ENCODE data around the gene CCIN. TPM values are rescaled to one million over a fixed set of nuclear protein-coding genes. Genes with fewer than 3 reads are reported as not detected.

CCIN gene
- total RNA-seq, 1 donor from 2014 or later: not detected

GRCh38 chr9:36190388-36191289 is 21.5 kb downstream of the CCIN start, which contains the start of gene CLTA:
Gene CLTA (plus strand): TSS chr9:36190921. CDS start chr9:36191057, 136 bp downstream.
- intact Hi-C loops (cut with DNase I): no loop called here
- Histone ChIP-seq H3K27me3 (no peaks in the 10 kb centered on the region), H3K27ac (peak within 1 kb of the TSS; percentile 90), H3K9me3 (no peaks in the 10 kb centered on the region), H3K4me3 (peak within 1 kb of the TSS; percentile 80 to 84), H3K4me1 (peaks cover 43% of the 10 kb centered on the region), H3K36me3 (no peaks in the 10 kb centered on the region)
- peak; percentile 99 for DNase-seq (ENCODE audit: extremely low spot score in 2 of 2)
- TF ChIP-seq POLR2A (IDR thresholded peaks at IDR 0.05): peak in 1 of 2 donors; percentile 67
- peak; percentile 39 to 70 (median 60) for TF ChIP-seq CTCF (IDR thresholded peaks at IDR 0.05)
- TF ChIP-seq POLR2AphosphoS5 (IDR thresholded peaks at IDR 0.05; ENCODE audit: insufficient read depth in 1 of 2, low read depth in 1 of 2): peak; percentile 94 to 97

GRCh38 chr9:36191290-36191645 is 22.1 kb downstream of the CCIN start:
- intact Hi-C loops (cut with DNase I): no loop called here
- no peak for DNase-seq (ENCODE audit: extremely low spot score in 2 of 2)
- H3K27me3 ChIP-seq: no peaks in the 10 kb centered on the region
- H3K36me3 ChIP-seq: no peaks in the 10 kb centered on the region
- H3K4me3 ChIP-seq: peak overlapping the region; percentile 80 to 84
- H3K4me1 ChIP-seq: peaks cover 43% of the 10 kb centered on the region
- peak overlapping the region; percentile 90 for H3K27ac ChIP-seq
- no peak for TF ChIP-seq CTCF (IDR thresholded peaks at IDR 0.05)
- TF ChIP-seq POLR2A (IDR thresholded peaks at IDR 0.05): no peak
- no peak for TF ChIP-seq POLR2AphosphoS5 (IDR thresholded peaks at IDR 0.05; ENCODE audit: insufficient read depth in 1 of 2, low read depth in 1 of 2)
- H3K9me3 ChIP-seq: no peaks in the 10 kb centered on the region

GRCh38 chr9:36191686-36192085 is 22.5 kb downstream of the CCIN start:
- H3K4me1 ChIP-seq: peaks cover 43% of the 10 kb centered on the region
- no peaks in the 10 kb centered on the region for H3K36me3 ChIP-seq
- no peaks in the 10 kb centered on the region for H3K27me3 ChIP-seq
- intact Hi-C loops (cut with DNase I): no loop called here
- peak overlapping the region; percentile 90 for H3K27ac ChIP-seq
- no peak for TF ChIP-seq POLR2AphosphoS5 (IDR thresholded peaks at IDR 0.05; ENCODE audit: insufficient read depth in 1 of 2, low read depth in 1 of 2)
- TF ChIP-seq POLR2A (IDR thresholded peaks at IDR 0.05): no peak
- peak overlapping the region; percentile 80 to 84 for H3K4me3 ChIP-seq
- no peaks in the 10 kb centered on the region for H3K9me3 ChIP-seq
- DNase-seq (ENCODE audit: extremely low spot score in 2 of 2): no peak

- H3K36me3 ChIP-seq: no peaks in the 10 kb centered on the region
- H3K9me3 ChIP-seq: no peaks in the 10 kb centered on the region
- H3K4me3 ChIP-seq: peak overlapping the region; percentile 80 to 84
- H3K27me3 ChIP-seq: no peaks in the 10 kb centered on the region
- intact Hi-C loops (cut with DNase I): no loop called here
- no peak for DNase-seq (ENCODE audit: extremely low spot score in 2 of 2)
- H3K27ac ChIP-seq: peak overlapping the region; percentile 90
- peaks cover 43% of the 10 kb centered on the region for H3K4me1 ChIP-seq
- TF ChIP-seq POLR2AphosphoS5 (IDR thresholded peaks at IDR 0.05; ENCODE audit: insufficient read depth in 1 of 2, low read depth in 1 of 2) (no peak), CTCF (IDR thresholded peaks at IDR 0.05) (no peak), POLR2A (IDR thresholded peaks at IDR 0.05) (no peak)
Observed at GRCh38 chr9:36192196-36192595, 23.0 kb downstream of the CCIN start.

GRCh38 chr9:36193023-36193422 is 23.8 kb downstream of the CCIN start:
- no peak for DNase-seq (ENCODE audit: extremely low spot score in 2 of 2)
- no peak overlapping the region for H3K27ac ChIP-seq
- TF ChIP-seq POLR2A (IDR thresholded peaks at IDR 0.05): no peak
- TF ChIP-seq CTCF (IDR thresholded peaks at IDR 0.05): no peak
- no peak for TF ChIP-seq POLR2AphosphoS5 (IDR thresholded peaks at IDR 0.05; ENCODE audit: insufficient read depth in 1 of 2, low read depth in 1 of 2)
- H3K4me1 ChIP-seq: peaks cover 43% of the 10 kb centered on the region
- H3K4me3 ChIP-seq: peak overlapping the region; percentile 80 to 84
- intact Hi-C loops (cut with DNase I): no loop called here
- H3K9me3 ChIP-seq: no peaks in the 10 kb centered on the region
- no peaks in the 10 kb centered on the region for H3K27me3 ChIP-seq
- H3K36me3 ChIP-seq: peaks cover 0 to under 1% of the 10 kb centered on the region in 2 donors

Data from vagina (tissue), 2 donors.